CD4-positive, alpha-beta T cell treated with Interleukin-17A for 4 hours (primary cell): Measurements from ENCODE around the gene TYMP.
A peak's percentile ranks its signal among the peaks of the same experiment; 100 is the strongest.

Experiments used
- DNase-seq: peaks from one replicate; pipeline ENCODE4 v3.0.0-alpha.2; 2020; ENCODE audit warnings: mixed read lengths

TYMP gene

DNA sequence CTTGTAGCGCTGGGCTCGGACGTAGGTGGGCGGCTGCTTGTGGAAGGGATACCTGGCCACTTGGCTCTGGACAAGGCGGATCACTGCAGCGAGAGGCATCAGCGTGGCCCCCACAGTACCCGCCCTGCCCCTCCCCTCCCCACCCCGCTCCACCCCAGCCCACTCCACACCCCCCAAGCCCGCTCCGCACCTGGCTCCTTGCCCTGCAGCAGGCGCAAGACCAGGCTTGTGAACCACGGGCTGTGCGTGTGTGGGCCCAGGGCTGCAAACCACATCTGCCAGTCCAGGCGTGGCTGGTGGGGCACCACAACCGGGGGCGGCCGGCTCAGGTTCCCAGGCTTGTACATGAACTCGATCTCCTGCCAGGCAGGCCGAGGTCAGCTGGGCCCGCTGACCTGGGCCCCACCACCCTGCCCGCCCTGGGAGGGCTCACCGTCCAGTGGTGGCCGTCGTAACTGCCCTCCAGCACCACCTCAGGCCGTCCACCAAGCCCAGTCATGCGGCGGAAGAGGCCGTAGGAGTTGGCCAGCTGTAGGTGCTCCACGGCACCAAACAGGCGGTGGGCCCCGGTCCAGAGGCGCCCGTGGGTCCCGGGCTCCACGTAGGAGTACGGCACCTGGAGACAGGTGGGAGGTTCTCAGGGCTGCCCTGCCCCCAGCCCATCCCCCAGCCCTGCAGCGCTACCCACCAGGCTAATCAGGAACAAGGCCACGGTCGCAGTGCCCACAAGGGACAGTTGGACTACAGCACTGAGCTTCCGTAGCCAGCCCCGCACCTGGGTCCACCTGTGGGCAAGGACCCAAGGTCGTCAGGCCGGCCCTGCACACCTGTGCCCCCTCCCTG lies 25.2 kb downstream of the TYMP start:
- DNase-seq = no peak

DNA sequence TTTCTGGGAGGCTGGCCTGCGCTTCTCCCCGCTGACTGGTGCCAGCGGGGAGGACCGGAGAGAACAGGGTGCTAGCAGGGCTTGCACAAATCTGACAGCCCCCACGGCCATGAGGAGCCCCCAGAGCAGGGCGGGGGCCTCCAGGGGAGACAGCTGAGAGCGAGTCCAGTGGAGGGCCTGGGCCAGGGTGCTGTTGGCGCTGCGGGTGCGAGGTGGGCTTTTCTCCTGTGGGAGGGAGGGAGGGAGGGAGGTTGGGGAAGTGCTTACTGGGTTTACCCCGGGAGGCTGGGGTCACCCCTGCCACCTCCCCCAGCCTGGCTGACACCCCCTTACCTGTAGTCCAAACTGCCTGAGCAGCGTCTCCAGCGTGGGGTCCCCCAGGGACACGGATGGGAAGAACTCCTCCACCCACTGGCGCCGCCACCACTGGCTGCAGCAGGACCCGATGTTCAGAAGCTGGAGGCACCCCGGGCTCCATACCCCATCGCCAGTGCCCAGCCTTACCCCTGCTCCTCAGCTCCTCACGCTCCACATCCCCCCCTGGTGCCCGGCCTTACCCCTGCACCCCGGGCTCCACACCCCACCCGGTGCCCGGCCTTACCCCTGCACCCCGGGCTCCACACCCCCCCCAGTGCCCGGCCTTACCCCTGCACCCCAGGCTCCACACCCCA lies 26.2 kb downstream of the TYMP start:
- no peak for DNase-seq

DNA sequence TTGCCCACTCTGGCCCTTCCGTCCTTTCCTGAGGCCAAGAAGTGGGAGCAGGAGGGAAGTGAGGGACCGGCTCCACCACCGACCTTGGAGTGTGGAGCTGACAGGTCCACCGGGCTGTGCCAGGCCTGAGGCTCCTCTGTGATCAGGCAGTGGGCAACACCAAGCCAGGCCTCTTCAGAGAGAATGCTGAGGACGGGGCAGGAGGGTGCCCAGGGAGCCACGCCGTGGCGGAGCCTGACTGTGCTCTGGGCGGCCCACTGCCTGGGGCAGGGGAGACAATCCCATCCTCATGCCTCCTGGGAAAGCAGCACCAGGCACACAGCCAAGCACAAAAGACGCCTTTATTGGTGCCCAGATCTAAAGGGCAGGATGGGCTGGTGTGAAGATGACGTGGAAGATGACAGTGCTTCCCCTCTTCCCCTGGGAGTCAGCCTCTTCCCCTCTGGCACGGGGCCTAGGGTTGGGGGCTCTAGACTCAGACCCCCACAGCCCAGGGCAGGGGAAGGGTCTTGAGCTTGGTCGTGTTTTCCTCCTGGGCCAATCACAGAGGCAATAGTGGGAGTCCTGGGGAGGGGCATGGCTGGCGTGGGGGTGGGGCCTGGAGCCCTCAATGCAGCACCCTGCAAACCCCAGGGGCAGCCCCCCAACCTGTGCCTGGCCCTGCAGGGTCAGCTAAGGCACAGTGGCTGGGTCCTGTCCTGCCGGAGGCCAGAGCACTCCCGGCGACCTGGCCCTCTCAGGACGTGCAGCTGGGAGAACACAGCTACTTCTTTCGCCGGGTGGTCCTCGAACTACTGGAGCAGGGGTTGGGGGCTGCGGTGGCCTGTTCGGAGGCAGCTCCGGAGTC lies 27.0 kb downstream of the TYMP start:
- DNase-seq = no peak

DNA sequence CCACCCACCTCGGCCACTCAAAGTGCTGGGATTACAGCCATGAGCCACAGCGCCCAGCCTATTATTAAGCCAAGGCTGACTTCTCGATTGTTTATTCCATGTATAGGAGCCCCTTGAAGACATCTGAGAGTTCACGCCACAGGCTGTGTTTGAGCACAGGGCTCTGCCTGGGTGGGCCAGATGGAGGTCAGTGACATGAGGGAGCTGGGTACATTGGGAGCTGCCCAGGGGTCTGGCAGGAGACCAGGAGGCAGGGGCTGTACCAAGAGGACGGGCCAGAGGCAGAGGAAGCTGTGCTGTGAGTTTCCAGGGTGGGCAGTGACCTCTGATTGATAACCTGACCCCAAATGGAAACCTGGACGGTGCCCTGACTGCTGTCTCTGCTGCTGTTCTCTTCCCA lies 27.7 kb downstream of the TYMP start:
- no peak for DNase-seq

DNA sequence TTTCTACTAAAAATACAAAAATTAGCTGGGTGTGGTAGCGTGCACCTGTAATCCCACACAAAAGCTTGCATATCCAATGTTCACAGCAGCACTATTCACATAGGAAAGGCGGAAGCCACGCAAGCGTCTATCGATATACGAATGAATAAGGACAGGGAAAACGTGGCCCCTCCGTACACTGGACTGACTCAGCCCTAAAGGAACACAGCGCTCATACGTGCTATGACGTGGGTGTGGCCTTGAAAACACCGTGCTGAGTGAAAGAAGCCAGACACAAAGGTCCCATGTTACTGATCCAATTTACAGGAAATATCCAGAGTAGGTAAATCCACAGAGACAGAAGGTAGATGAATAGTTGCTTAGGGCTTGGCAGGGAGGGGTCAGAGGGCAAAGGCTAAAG lies 29.4 kb downstream of the TYMP start:
- DNase-seq = no peak

DNA sequence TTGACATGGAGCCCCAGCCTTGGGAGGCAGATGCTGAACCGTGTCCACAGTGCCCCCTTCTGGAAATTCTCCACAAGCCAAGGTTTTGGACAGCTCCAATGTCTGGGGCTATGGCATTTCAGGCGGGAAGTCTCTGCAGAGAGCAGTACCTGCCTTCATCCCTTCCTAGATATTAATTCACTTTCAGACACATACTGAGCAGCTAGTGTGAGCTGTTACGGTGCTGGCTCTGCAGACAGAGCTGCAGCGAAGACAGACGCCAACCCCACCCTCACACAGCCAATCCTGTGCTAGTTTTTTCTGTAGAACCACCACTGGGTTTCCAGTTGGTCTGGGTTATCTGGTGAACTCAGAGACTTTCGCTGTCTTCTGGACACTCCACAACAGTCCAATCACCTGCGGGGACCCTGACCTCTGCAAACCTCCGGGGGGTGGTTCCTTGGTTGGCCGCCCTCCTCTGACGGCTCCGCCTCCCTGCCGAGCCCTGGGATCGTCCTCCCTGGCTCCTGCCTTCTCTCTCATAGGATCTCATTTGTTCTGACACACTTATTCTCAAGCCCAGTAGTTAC lies 31.4 kb downstream of the TYMP start:
- peak; percentile 84 for DNase-seq

DNA sequence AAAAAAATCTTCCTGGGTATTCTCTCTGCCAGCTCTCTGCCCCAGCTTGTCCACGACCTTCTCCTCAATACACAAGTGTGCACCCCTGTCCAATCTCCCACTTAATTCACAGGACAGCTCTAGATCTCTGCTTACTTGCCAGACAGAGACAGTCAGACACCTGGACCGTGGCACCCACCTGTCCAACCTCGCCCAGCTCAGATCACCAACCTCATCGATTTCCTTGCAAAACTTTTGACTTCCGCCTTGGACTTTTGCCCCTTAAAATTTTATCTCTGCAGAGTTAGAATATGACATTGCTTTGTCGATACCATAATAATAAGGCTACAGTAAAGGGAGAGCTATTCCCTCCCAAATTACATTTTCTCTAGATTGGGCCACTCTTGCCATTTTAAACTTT lies 32.7 kb downstream of the TYMP start:
- DNase-seq = no peak

DNA sequence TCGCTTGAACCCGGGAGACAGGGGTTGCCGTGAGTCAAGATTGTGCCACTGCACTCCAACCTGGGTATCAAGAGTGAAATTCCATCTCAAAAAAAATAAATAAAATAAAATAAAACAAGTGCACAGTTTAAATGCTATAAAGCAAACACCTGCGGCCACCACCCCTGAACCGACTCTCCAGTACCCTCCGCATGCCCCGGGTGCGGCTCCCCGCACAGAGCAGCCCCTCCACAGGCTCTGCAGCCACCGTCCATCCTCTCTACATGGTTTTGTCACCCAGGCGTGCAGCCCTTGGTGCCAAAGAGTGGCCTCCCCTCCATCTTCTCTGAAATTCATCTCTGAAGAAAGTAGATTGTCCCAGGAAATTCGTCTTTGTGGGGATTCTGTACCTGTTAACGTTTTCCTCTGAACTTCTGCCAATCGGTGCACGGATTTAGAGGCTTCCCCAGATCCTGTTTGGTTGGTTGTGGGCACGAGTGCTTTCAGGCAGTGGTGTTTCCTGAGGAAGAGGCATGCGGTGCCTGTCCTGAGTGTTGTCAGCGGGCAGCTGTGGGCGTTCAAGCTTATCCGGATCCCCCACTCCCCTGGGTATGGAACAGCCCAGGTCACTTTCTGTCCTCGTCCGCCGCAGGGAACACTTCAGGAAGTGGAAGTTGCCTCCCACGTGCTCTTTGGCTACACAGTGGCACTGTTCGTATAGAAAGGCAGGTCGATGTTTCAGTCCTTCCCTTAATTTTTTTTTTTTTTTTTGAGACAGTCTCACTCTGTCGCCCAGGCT lies 39.1 kb downstream of the TYMP start:
- peak; percentile 31 for DNase-seq

DNA sequence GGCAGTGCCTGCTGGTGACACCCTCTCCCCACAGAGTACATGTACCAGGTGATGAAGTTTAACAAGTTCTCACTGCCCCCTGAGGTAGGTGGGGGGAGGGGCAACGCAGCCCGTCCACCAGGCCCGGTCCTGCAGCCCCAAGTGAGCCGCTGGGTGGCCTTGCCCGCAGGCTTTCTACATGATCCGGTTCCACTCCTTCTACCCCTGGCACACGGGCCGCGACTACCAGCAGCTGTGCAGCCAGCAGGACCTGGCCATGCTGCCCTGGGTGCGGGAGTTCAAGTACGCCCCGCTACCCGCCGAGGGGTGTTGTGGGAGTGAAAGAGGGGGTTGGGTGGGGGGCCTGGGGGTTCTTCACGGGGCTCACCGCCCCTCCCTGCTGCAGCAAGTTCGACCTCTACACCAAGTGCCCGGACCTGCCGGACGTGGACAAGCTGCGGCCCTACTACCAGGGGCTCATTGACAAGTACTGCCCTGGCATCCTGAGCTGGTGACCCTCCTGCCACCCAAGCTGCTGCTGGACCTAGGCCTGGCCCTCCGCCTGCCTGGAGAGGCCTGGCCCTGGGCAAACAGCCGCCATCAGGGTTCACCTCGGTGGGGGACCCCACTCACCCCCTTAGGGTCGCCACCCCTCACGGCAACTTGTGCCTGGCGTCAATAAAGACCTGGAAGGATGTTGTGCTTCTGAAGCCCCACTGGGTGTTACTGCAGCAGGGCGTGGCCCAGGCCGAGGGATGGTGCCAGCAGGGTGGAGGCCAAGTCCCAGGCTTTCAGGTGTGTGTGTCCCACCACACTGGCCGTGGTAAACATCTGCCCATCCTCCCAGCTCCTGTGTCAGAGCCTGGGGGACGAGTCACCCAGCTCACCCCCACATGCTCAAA lies 40.2 kb downstream of the TYMP start:
- no peak for DNase-seq

DNA sequence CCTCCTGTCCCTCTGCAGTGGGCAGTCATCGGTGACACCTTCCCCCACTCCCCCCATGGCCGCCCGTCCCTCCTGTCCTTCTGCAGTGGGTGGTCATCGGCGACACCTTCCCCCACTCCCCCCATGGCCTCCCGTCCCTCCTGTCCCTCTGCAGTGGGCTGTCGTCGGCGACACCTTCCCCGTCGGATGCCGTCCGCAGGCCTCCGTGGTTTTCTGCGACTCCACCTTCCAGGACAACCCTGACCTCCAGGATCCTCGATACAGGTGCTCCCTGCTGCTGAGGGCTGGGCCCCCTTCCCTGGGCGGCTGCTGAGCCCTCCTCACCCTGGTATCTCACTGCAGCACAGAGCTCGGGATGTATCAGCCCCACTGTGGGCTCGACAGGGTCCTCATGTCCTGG lies 40.9 kb downstream of the TYMP start:
- no peak for DNase-seq

DNA sequence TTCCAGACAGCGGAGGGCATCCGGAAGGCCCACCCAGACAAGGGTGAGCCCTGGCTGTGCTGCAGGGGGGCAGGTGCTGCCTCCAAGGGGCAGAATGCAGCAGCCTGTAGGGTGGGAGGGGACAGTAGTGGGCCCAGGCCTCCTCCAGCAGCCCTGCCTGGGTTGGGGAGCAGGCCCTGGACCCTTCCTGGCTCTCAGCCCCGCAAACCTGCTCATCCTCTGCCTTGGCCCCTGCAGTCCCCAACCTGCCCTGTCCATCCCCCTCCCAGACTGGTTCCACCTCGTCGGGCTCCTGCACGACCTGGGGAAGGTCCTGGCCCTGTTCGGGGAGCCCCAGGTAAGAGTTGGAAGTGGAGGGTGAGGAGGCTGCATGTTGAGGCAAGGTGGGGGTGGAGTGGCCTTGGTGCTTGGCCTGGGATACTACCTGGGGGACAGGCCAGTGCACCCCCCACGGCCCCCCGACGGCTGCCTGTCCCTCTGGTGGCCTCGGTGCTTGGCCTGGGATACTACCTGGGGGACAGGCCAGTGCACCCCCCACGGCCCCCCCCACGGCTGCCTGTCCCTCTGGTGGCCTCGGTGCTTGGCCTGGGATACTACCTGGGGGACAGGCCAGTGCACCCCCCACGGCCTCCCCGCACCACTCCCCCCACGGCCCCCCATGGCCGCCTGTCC lies 41.7 kb downstream of the TYMP start:
- no peak for DNase-seq

DNA sequence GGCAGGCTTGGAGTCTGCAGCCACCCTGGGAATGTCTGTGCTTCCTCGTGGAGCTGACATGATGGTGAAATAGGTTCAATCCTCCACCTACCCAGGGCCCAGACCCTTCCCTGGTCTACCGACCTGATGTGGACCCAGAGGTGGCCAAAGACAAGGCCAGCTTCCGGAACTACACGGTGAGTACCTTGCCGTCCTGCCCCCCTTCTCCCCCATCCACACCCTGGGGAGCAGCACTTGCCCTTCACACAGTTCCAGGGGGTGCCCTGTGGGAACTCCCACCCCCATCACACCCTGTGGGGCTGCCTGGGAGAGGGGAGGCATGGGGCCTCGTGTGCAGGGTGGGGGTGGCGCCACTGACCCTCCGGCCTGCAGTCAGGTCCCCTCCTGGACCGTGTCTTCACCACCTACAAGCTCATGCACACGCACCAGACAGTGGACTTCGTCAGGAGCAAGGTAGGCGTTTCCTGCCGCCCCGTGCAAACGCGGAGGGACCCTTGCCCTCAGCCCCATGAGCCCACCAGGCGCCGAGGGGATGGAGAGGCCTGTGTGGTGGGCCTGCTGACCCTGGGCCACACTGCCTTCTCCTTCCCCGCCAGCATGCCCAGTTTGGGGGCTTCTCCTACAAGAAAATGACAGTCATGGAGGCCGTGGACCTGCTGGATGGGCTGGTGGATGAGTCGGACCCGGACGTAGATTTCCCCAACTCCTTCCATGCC lies 42.4 kb downstream of the TYMP start:
- DNase-seq = no peak

DNA sequence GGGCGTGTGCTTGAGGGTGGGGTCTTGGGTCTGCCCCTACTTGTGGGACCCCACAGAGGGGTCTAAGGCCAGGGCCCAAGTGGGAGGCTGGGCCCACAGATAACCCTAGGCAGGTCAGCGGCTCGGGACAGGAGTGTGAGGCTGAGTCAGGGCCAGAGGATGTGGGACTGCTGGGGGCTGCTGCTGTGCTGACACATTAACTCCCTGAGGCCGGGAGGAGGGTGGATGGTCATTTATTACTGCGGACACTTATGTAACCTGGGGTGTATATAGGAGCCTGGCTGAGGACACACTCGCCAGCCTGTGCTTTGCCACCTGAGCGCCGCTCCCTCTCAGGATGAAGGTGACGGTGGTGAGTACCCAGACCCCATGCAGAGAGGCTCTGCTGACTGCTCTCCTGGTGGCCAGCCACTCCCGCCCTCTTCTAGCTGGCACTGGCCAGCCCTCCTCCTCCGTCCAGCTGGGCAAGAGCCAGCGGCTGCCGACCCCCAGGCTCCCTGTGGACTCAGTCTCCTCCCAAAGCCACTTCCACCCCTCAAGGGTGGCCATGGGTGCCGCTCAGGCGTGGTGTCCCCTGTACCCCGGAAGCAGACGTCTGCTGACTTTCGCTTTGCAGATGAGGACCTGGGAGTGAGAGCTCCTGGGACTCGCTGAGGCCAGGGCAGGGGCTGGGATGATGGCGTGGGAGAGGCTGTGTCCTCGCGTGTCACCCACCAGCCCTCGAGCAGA lies 43.1 kb downstream of the TYMP start, which contains the start of gene MIOX:
MIOX (plus strand) TSS at position 299 of the 729 bp plus-strand sequence; CDS start at position 338, 39 bp downstream.
- DNase-seq = no peak

DNA sequence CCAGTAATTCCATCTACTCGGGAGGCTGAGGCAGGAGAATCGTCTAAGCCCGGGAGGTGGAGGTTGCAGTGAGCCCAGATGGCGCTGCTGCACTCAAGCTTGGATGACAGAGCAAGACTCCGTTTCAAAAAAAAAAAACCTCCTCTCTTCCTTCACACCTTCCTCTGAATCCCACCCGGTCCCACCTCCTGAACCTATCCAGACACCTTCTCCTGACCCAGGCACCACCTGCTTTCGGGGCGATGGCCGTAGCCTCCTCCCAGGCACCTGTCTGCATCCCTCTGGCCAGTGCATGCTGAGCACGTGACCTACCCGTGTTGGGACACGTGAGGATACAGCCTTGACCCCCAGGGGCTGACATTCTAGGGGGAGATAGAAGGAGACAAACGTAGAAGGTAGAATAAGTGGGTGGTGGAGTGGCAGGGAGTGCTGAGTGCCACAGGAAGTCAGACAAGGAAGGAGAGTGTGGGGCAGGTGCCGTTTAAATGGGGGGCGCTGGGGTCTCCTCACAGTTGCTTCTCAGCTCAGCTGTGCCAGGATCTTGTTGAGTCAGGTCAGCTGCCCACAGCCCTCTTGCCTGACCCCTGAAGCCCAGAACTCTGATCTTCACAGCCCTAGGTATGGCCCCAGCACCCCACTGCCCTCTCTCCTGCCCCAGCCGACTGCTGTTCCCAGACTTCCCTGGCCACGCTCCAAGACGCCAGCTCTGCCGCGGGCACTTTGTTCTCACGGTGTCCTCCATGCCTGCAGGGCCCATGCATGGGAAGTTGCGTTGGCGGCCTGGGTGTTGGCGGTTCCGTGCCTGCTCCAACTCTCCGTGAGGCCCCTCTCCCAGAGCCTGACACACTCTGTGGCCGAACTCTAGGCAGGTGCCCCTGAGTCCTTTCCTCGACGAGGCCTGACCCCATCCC lies 44.3 kb downstream of the TYMP start:
- DNase-seq = no peak

DNA sequence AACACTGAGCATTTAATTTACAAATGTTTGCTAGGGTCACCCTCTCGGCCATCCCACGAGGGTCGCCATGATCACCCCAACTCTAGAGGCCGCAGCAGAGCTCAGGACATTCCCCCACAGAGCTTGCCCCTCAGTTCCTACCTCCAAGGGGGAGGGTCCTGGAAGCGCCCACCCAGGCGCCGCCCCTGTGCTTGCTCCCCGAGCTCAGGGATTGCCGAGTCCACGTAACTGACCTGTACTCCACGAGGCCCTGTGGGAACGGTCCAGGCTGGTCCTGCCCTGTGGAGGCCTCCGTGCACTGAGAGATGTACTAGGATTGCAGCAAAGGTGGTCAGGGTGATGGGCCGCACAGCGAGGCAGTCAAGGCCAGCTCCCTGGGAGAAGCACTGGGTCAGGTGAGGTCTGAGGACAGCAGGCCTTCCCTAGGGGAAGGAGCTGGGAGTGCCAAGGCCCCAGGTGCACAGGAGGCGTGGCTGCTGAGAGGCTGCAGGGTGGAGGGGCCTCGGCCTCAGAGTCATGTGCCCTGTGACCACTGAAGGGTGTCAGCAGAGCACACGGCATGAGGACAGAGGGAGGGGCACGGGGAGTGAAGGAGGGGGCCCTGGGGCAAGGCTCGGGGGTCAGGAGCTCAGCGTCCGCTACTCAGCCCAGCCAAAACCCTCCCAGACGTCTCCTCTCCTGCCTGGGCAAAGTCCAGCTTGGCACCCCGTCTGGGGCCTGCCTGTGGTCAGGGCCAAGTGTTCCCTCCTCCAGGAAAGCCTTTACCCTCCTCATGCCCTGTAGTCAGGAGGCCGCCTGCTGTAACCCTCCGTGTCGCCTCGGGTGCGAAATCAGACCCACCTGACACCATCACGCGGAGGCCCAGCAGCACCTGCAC lies 45.6 kb downstream of the TYMP start:
- DNase-seq = no peak

DNA sequence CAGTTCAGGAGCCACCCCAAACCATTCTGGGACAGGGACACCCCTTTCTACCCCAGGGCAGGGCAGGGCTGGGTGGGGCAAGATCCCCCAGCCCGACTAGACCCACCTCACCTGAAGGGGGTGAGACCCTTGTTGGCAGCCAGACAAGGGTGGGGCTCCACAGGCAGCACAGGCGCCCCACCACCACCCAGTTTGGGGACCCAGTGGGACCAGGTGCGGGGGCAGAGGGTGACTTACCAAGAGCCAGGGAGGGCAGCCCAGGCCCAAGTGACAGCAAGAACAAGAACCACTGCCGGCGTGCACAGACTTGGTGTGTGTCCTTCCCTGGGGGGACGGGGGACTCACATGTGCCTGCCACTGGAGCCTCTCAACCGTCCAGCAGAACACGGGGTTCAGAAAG lies 46.3 kb downstream of the TYMP start:
- no peak for DNase-seq

DNA sequence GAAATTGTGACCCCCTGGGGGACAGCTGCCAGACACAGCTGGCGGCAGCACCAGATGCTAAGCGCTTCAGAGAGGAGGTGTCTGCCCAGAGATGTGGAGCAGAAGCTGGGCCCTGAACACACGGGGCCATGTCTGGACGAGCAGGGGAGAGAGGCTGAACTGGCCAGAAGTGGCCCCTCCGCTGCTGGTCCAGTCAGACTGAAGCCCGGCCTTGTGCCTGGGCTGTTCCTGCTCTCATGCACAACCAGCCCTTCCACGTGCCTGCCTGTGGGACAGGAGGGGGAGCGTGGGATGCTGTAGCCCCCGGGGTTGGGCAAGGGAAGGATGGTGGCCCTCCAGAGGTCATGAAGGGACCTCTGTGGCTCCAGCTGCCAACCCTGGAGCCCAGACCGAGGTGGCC lies 46.7 kb downstream of the TYMP start:
- DNase-seq = no peak
